MM.1S (cell line): ENCODE measurements around the gene SMURF1.

ENCODE experiments used
- EZH2 ChIP-seq: fragments of 300-600 bp; sonication (generic); optimal IDR thresholded peaks from 2 replicates; pipeline ENCODE3; 2017; ENCODE audit warnings: low read depth, mild to moderate bottlenecking, antibody characterized with exemption, low read length, mixed read lengths
- EZH2phosphoT487 ChIP-seq: fragments of 300-600 bp; sonication (generic); IDR thresholded peaks from 2 replicates; pipeline ENCODE4 v1.6.1; 2018; ENCODE audit warnings: antibody characterized with exemption, low read length
- TF ChIP-seq, protein P1 (sequence below): fragments of 300-600 bp; sonication (generic); IDR thresholded peaks from 2 replicates; pipeline ENCODE4 v1.5.1; 2016; ENCODE audit warnings: antibody characterized with exemption, low read length, mixed read lengths

DNA sequence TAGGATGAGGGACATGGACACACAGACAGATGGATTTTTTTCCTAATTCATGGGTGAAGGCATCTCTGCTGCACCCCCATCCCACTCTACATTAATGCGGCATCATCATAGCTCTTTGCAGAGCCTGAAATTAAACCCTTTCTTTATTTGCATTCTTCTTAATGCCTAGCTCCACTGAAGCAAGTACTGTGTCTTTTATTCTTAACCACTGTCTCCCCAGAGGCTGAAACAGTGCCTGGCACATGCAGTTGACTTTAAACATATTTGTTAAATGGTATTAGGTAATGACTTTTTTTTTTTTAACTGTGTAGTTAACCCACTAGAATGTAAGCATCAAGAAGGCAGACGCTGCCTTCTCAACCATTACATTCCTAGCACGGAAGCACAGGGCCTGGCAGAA lies 73.5 kb downstream of the SMURF1 start:
- TF ChIP-seq, protein P1, sequence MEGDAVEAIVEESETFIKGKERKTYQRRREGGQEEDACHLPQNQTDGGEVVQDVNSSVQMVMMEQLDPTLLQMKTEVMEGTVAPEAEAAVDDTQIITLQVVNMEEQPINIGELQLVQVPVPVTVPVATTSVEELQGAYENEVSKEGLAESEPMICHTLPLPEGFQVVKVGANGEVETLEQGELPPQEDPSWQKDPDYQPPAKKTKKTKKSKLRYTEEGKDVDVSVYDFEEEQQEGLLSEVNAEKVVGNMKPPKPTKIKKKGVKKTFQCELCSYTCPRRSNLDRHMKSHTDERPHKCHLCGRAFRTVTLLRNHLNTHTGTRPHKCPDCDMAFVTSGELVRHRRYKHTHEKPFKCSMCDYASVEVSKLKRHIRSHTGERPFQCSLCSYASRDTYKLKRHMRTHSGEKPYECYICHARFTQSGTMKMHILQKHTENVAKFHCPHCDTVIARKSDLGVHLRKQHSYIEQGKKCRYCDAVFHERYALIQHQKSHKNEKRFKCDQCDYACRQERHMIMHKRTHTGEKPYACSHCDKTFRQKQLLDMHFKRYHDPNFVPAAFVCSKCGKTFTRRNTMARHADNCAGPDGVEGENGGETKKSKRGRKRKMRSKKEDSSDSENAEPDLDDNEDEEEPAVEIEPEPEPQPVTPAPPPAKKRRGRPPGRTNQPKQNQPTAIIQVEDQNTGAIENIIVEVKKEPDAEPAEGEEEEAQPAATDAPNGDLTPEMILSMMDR, result no peak
- no peak for TF ChIP-seq EZH2
- no peak for TF ChIP-seq EZH2phosphoT487
